Measurements from ENCODE around the gene SH2D4B.

DNA sequence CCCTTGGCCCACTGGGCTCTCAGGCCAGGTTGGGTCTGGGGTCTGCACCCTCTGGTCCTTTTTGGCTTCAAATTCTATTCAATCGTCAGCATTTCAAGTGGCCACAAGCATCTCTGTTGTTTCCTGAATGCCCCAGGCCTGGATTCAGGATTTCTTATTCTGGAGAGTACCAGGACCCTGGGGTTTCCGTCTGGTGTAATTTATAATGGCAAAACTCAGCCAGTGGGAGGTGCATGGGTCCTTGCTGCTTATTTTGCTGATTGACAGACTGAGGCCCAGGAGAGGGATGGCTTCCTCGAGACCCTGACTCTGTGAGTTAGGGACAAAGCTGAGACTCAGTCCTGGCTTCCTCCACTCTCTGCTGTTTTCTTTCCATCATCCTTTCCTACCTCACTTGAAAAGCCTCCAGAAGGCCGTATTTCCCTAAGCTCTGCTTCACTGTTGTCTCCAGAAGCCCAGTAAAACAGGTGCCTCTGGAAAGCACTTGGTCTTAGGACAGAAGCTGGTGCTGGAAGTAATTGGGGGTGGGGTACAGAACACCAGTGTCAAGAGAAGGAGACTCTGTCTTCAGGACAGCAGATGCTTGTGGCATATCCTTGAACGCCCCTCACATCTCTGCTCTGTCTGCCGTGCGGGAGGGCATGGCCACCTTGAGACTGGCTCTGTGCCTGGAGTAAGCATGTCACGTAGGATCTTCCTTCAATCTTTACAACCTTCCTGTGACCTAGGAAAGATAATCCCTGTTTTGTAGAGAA lies 39.4 kb upstream of the SH2D4B start:
- TF ChIP-seq, protein P1, sequence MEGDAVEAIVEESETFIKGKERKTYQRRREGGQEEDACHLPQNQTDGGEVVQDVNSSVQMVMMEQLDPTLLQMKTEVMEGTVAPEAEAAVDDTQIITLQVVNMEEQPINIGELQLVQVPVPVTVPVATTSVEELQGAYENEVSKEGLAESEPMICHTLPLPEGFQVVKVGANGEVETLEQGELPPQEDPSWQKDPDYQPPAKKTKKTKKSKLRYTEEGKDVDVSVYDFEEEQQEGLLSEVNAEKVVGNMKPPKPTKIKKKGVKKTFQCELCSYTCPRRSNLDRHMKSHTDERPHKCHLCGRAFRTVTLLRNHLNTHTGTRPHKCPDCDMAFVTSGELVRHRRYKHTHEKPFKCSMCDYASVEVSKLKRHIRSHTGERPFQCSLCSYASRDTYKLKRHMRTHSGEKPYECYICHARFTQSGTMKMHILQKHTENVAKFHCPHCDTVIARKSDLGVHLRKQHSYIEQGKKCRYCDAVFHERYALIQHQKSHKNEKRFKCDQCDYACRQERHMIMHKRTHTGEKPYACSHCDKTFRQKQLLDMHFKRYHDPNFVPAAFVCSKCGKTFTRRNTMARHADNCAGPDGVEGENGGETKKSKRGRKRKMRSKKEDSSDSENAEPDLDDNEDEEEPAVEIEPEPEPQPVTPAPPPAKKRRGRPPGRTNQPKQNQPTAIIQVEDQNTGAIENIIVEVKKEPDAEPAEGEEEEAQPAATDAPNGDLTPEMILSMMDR (IDR thresholded peaks at IDR 0.05), result no peak
- TF ChIP-seq POLR2A (IDR thresholded peaks at IDR 0.05), result no peak

Data from esophagus squamous epithelium (tissue), 4 donors.